CD4-positive, alpha-beta memory T cell (primary cell): ENCODE measurements around the gene SCAI. TPM values are rescaled to one million over a fixed set of nuclear protein-coding genes. Genes with fewer than 3 reads are reported as not detected.
"Not testable (repeated sequence)": the region's sequence is repeated elsewhere in the genome, so short reads cannot be mapped to it uniquely, and the experiment has no call there.

Experiments
- CTCF ChIA-PET: fragments of 350-600 bp; sonication (Branson Sonifier 250); formaldehyde crosslinking; loops from one replicate; lab custom pipeline; 2021; ENCODE audit warnings: inconsistent platforms; ENCODE audit not compliant: partially characterized antibody; lab: Charles Lee
- POLR2A ChIA-PET: fragments of 350-600 bp; sonication (Branson Sonifier 250); formaldehyde crosslinking; loops from one replicate; lab custom pipeline; 2021; ENCODE audit not compliant: partially characterized antibody; lab: Charles Lee
- DNase-seq, 5 donors: peaks; one replicate each; pipeline versions ENCODE4 v3.0.0 to v3.0.0-alpha.2; 2020 to 2022; ENCODE audit warnings: mixed read lengths in 1 of 5
- H3K27ac ChIP-seq: one replicate; pipeline ENCODE4 v1.7.0; 2013; ENCODE audit warnings: low read depth, low read length
- H3K27me3 ChIP-seq: 2 replicates; pipeline ENCODE4 v1.7.0; 2013; ENCODE audit warnings: mild to moderate bottlenecking, low read length, moderate library complexity; ENCODE audit not compliant: insufficient read depth
- H3K36me3 ChIP-seq: 2 replicates; pipeline ENCODE4 v1.7.0; 2013; ENCODE audit warnings: mild to moderate bottlenecking, low read length, moderate library complexity; ENCODE audit not compliant: insufficient read depth
- H3K4me1 ChIP-seq: 2 replicates; pipeline ENCODE4 v1.7.0; 2013; ENCODE audit warnings: mild to moderate bottlenecking, low read length, moderate library complexity; ENCODE audit not compliant: insufficient read depth
- H3K4me3 ChIP-seq, 2 donors: one replicate each; pipeline ENCODE4 v1.7.0; 2013; ENCODE audit warnings: low read length in 2 of 2, mild to moderate bottlenecking in 1 of 2
- H3K9me3 ChIP-seq, 2 donors: one replicate each; pipeline ENCODE4 v1.7.0; 2013; ENCODE audit warnings: low read length in 2 of 2, control low read depth in 1 of 2; ENCODE audit not compliant: control insufficient read depth in 1 of 2
- H3K27ac Mint-ChIP-seq, 7 donors: one replicate each; pipeline ENCODE4 v1.8.0; 2020 to 2021; ENCODE audit warnings: mixed read lengths in 7 of 7, mild to moderate bottlenecking in 6 of 7, inconsistent platforms in 3 of 7, moderate library complexity in 3 of 7
- H3K27me3 Mint-ChIP-seq, 2 donors: one replicate each; pipeline ENCODE4 v1.8.0; 2020 to 2021; ENCODE audit warnings: mixed read lengths in 2 of 2
- H3K36me3 Mint-ChIP-seq, 2 donors: one replicate each; pipeline ENCODE4 v1.8.0; 2020 to 2021; ENCODE audit warnings: mixed read lengths in 2 of 2, inconsistent platforms in 1 of 2, mild to moderate bottlenecking in 1 of 2
- H3K4me1 Mint-ChIP-seq, 4 donors: one replicate each; pipeline ENCODE4 v1.8.0; 2020 to 2021; ENCODE audit warnings: mixed read lengths in 4 of 4, mild to moderate bottlenecking in 1 of 4
- H3K4me3 Mint-ChIP-seq, 8 donors: one replicate each; pipeline ENCODE4 v1.8.0; 2020 to 2021; ENCODE audit warnings: mixed read lengths in 8 of 8, mild to moderate bottlenecking in 7 of 8, moderate library complexity in 6 of 8, inconsistent platforms in 3 of 8
- H3K9me3 Mint-ChIP-seq, 8 donors: one replicate each; pipeline ENCODE4 v1.8.0; 2020 to 2021; ENCODE audit warnings: mixed read lengths in 8 of 8, mild to moderate bottlenecking in 5 of 8, inconsistent platforms in 3 of 8, moderate library complexity in 1 of 8
- intact Hi-C: fragments of 100-400 bp; cut with micrococcal nuclease; formaldehyde crosslinking; loops from one replicate; pipeline ENCODE4 v1.15.1; 2023
- polyA plus RNA-seq, 2 donors: library from polyadenylated mRNA; unstranded; fragments of 300-500 nt; fragmentation: Illumina TruSeq; gene quantifications; one replicate each; pipeline ENCODE4 v1.2.3, GENCODE V29; 2021
- total RNA-seq, 2 experiments: library from RNA; stranded (reverse); gene quantifications; one replicate each; pipeline ENCODE4 v1.2.3, GENCODE V29; 2021

Gene SCAI
- total and polyA plus RNA-seq, 4 experiments from 2014 or later = 0.23 to 15.5 (median 8.5) TPM

DNA sequence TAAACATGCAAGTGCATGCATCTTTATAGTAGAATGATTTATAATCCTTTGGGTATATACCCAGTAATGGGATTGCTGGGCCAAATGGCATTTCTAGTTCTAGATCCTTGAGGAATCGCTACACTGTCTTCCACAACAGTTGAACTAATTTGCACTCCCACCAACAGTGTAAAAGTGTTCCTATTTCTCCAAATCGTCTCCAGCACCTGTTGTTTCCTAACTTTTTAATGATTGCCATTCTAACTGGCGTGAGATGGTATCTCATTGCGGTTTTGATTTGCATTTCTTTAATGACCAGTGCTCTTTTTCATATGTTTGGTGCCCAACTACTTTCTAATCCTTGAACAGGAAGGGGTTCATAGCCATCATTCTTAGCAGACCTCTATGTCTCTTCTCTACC lies 38.4 kb upstream of the SCAI start:
- H3K36me3 ChIP-seq, H3K27ac ChIP-seq, H3K4me3 ChIP-seq, intact Hi-C loops, H3K4me3 Mint-ChIP-seq, H3K9me3 ChIP-seq, H3K9me3 Mint-ChIP-seq, DNase-seq, H3K27me3 Mint-ChIP-seq, CTCF ChIA-PET, H3K27me3 ChIP-seq: not testable (repeated sequence)
- Mint-ChIP-seq H3K36me3 (peaks cover 29 to 34% of the 10 kb centered on the region in 2 donors), H3K4me1 (peaks cover 44 to 79% (median 61%) of the 10 kb centered on the region in 4 donors), H3K27ac (peak overlapping the region in 6 of 7 donors; percentile 12 to 84 (median 75))
- H3K4me1 ChIP-seq = peaks cover 58% of the 10 kb centered on the region
- POLR2A ChIA-PET = interaction anchor here (0.7 kb wide), 1 partner anchor 13 kb away, joined by 4 read pairs; no protein-coding TSS in a partner anchor

DNA sequence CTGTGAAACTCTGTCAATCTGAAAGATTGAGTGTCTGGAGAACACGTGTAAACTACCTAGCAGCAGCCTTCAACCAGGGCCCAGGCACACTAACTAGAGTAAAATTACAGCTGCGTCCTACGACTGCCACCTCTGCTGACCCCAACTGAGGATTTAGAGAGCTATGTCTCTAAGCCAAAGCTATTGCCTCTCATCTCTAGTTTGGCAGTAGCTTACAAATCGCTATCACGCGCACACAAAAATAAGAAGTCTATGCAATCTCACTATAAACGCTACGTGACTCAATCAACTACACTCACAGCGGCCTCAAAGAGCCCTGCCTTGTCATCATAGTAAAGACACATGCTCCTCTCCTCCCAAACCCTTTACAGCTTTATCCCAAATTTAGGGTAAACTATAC lies 37.5 kb upstream of the SCAI start:
- DNase-seq = no peak
- peaks cover 53% of the 10 kb centered on the region for H3K4me1 ChIP-seq
- peaks cover 3% of the 10 kb centered on the region for H3K36me3 ChIP-seq
- Mint-ChIP-seq H3K9me3 (no peaks in the 10 kb centered on the region), H3K4me1 (peaks cover 51 to 85% (median 68%) of the 10 kb centered on the region in 4 donors), H3K27me3 (no peaks in the 10 kb centered on the region), H3K4me3 (peak overlapping the region in 1 of 8 donors; percentile 6), H3K27ac (peak overlapping the region in 3 of 7 donors; percentile 19 to 33 (median 27)), H3K36me3 (peaks cover 29 to 38% of the 10 kb centered on the region in 2 donors)
- ChIA-PET CTCF (no interaction called here), POLR2A (no interaction called here)
- intact Hi-C loops = no loop called here
- H3K9me3 ChIP-seq = no peaks in the 10 kb centered on the region
- no peak overlapping the region for H3K27ac ChIP-seq
- H3K27me3 ChIP-seq = no peaks in the 10 kb centered on the region
- no peak overlapping the region for H3K4me3 ChIP-seq

DNA sequence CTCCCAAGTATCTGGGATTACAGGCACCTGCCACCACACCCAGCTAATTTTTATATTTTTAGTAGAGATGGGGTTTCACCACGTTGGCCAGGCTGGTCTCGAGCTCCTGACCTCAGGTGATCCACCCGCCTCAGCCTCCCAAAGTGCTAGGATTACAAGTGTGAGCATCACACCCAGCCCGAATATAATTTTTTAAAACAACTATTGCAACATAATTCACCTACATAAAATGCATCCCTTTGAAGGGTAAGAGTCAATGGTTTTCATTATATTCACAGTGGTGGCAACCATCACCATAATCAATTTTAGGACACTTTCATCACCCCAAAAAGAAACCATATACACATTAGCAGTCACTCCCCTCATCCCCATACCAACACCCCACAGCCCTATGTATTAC lies 36.4 kb upstream of the SCAI start:
- CTCF ChIA-PET, H3K36me3 ChIP-seq, H3K4me3 Mint-ChIP-seq, H3K27me3 Mint-ChIP-seq, H3K9me3 ChIP-seq, H3K27me3 ChIP-seq, H3K27ac ChIP-seq, DNase-seq, H3K9me3 Mint-ChIP-seq, intact Hi-C loops, H3K4me3 ChIP-seq: not testable (repeated sequence)
- POLR2A ChIA-PET = interaction anchor here (0.6 kb wide), 1 partner anchor 1221 kb away, joined by 3 read pairs; no protein-coding TSS in a partner anchor
- H3K27ac Mint-ChIP-seq = peak overlapping the region in 2 of 7 donors; percentile 3 to 45
- H3K4me1 Mint-ChIP-seq = peaks cover 49 to 80% (median 64%) of the 10 kb centered on the region in 4 donors
- H3K4me1 ChIP-seq = peaks cover 45% of the 10 kb centered on the region
- peaks cover 29 to 31% of the 10 kb centered on the region in 2 donors for H3K36me3 Mint-ChIP-seq

DNA sequence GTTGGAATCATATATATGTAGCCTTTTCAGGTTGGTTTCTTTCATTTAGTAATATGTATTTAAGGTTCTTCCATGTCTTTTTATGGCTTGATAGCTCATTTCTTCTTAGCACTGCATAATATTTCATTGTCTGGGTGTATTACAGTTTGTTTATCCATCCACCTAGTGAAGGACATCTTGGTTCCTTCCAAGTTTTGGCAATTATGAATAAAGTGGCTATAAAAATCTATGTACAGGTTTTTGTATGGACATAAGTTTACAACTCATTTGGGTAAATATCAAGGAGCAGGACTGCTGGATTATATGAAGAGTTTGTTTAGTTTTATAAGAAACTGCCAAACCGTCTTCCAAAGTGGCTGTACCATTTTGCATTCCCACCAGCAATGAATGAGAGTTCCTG lies 34.6 kb upstream of the SCAI start:
- H3K4me3 Mint-ChIP-seq = no peak overlapping the region
- ChIA-PET POLR2A (interaction anchor here (1.3 kb wide), 1 partner anchor 63 kb away, joined by 6 read pairs; the partner anchor contains the start of gene HSPA5), CTCF (no interaction called here)
- peak overlapping the region in 1 of 7 donors; percentile 69 for H3K27ac Mint-ChIP-seq
- no peaks in the 10 kb centered on the region for H3K27me3 Mint-ChIP-seq
- no peak for DNase-seq
- no peaks in the 10 kb centered on the region for H3K9me3 ChIP-seq
- H3K27me3 ChIP-seq = no peaks in the 10 kb centered on the region
- H3K36me3 ChIP-seq = peaks cover 3% of the 10 kb centered on the region
- H3K36me3 Mint-ChIP-seq = peaks cover 26 to 31% of the 10 kb centered on the region in 2 donors
- H3K4me1 Mint-ChIP-seq = peaks cover 50 to 78% (median 65%) of the 10 kb centered on the region in 4 donors
- intact Hi-C loops = no loop called here
- H3K4me1 ChIP-seq = peaks cover 46% of the 10 kb centered on the region
- no peak overlapping the region for H3K27ac ChIP-seq
- H3K4me3 ChIP-seq = no peak overlapping the region
- H3K9me3 Mint-ChIP-seq = no peaks in the 10 kb centered on the region

DNA sequence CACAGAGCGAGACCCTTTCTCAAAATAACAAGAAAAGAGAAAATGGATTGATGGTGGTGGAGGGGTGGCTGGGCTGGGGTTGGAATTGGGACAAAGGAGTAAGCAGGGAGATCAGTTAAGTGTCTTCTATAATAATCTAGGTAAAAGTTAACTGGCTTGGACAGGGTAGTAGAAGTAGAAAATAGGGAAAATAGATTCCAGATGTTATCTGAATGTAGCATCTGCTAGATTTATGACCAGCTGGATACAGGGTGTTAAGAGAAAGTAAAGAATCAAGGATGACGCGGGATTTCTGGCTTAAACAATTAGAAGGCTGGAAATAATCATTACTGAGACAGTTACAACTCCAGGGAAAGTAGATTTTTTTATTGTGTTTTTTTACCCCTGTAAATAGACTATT lies 33.3 kb upstream of the SCAI start:
- peaks cover 20 to 26% of the 10 kb centered on the region in 2 donors for H3K36me3 Mint-ChIP-seq
- POLR2A ChIA-PET = no interaction called here
- DNase-seq = no peak
- H3K4me1 Mint-ChIP-seq = peaks cover 50 to 80% (median 66%) of the 10 kb centered on the region in 4 donors
- H3K27me3 ChIP-seq = no peaks in the 10 kb centered on the region
- H3K9me3 ChIP-seq = no peaks in the 10 kb centered on the region
- no peak overlapping the region for H3K4me3 ChIP-seq
- no peak overlapping the region for H3K27ac ChIP-seq
- H3K4me3 Mint-ChIP-seq = peak overlapping the region in 1 of 8 donors; percentile 1
- H3K36me3 ChIP-seq = no peaks in the 10 kb centered on the region
- H3K27ac Mint-ChIP-seq = peak overlapping the region in 5 of 7 donors; percentile 2 to 72 (median 65)
- intact Hi-C loops = no loop called here
- H3K9me3 Mint-ChIP-seq = no peaks in the 10 kb centered on the region
- H3K27me3 Mint-ChIP-seq = no peaks in the 10 kb centered on the region
- H3K4me1 ChIP-seq = peaks cover 48% of the 10 kb centered on the region
- CTCF ChIA-PET = no interaction called here

DNA sequence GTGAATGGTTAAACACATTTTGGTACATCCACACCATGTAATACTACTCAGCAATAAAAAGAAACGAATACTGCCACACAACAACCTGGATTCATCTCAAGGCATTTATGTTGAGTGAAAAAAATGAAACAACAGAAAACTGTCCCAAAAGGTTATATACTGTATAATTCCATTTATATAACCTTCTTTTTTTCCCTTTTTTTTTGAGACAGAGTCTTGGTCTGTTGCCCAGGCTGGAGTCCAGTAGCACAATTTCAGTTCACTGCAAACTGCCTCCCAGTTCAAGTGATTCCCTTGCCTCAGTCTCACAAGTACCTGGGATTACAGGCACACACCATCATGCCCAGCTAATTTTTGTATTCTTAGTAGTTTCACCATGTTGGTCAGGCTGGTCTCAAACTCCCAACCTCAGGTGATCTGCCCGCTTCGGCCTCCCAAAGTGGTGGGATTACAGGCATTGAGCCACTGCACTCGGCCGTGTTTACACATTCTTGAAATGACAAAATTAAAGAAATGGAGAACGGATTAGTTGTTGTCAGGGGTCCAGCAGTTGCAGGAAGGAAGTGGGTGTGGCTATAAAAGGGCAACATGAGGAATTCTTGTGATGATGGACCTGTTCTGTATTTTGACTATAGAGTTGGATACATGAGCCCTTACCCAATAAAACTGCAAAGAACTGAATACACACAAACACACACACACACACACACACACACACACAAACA lies 28.9 kb upstream of the SCAI start:
- Histone ChIP-seq H3K4me1 (peaks cover 29% of the 10 kb centered on the region), H3K27me3 (no peaks in the 10 kb centered on the region), H3K9me3 (no peaks in the 10 kb centered on the region), H3K4me3 (no peak overlapping the region), H3K36me3 (peaks cover 12% of the 10 kb centered on the region), H3K27ac (no peak overlapping the region)
- Mint-ChIP-seq H3K9me3 (no peaks in the 10 kb centered on the region), H3K36me3 (peaks cover 28 to 41% of the 10 kb centered on the region in 2 donors), H3K27me3 (no peaks in the 10 kb centered on the region), H3K27ac (peak overlapping the region in 6 of 7 donors; percentile 27 to 87 (median 69)), H3K4me1 (peaks cover 30 to 51% (median 43%) of the 10 kb centered on the region in 4 donors), H3K4me3 (peak overlapping the region in 5 of 8 donors; percentile 21 to 65 (median 51))
- ChIA-PET CTCF (no interaction called here), POLR2A (no interaction called here)
- intact Hi-C loops = no loop called here
- DNase-seq = no peak

DNA sequence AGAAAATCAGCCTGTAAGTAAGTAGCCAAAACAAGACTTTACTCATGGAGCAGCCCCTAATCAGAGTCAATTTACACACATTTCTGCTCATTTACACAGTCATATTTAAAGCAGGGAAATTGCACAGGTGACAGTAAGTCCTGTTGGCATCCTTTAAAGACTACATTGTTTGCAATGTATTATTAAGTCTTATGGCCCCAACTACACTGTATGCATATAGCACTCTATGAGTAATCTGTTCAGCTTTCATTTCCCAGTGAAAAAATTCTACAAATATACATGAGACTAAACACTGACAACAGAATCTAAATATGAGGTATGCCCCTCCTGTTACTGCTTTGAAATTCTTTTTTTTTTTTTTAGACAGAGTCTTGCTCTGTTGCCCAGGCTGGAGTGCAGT lies 26.6 kb upstream of the SCAI start:
- Mint-ChIP-seq H3K27me3 (no peaks in the 10 kb centered on the region), H3K4me3 (no peak overlapping the region), H3K27ac (peak overlapping the region in 1 of 7 donors; percentile 43), H3K4me1 (peaks cover 26 to 35% (median 32%) of the 10 kb centered on the region in 4 donors), H3K9me3 (no peaks in the 10 kb centered on the region), H3K36me3 (peaks cover 28 to 45% of the 10 kb centered on the region in 2 donors)
- H3K9me3 ChIP-seq = no peaks in the 10 kb centered on the region
- DNase-seq = no peak
- peaks cover 12% of the 10 kb centered on the region for H3K36me3 ChIP-seq
- intact Hi-C loops = no loop called here
- ChIA-PET CTCF (no interaction called here), POLR2A (interaction anchor here (0.6 kb wide), 1 partner anchor 1967 kb away, joined by 4 read pairs; no protein-coding TSS in a partner anchor)
- H3K4me3 ChIP-seq = no peak overlapping the region
- H3K27me3 ChIP-seq = no peaks in the 10 kb centered on the region
- peaks cover 25% of the 10 kb centered on the region for H3K4me1 ChIP-seq
- H3K27ac ChIP-seq = no peak overlapping the region
